DMS53 (cell line): ENCODE measurements around the gene ANAPC16.
"Not testable (repeated sequence)": the region's sequence is repeated elsewhere in the genome, so short reads cannot be mapped to it uniquely, and the experiment has no call there.

ENCODE experiments used
- DNase-seq: peaks from one replicate; lab custom pipeline; 2025; lab: John Stamatoyannopoulos, UW

ANAPC16 gene

DNA sequence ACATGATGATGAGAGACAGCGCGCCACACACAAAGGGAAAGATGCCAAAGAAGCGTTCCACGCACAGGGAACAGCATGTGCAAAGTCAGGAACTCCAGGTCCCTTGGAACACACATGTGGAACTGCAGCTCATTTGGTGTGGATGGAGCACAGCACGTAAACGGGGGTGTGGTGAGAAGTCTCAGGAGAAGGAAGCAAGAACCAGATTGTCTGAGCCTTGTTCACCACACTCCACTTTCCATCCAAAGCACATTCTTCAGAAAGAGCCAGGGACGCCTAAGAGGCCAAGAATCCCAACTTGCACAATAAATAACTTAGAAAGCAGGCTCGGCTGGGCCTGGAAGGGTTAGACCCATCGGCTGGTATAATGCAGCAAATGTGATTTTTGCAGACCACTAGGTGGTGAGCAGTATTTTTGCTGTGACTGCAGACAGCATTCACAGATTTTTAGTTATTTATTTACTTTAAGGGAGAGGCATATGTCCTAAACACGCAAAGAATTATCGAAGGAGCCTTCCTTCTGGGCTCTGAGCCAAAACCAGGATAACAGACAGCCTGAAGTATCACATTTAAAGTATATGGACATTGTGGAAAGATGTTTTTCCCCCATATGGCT lies 28.1 kb downstream of the ANAPC16 start:
- DNase-seq, result peak; percentile 24

DNA sequence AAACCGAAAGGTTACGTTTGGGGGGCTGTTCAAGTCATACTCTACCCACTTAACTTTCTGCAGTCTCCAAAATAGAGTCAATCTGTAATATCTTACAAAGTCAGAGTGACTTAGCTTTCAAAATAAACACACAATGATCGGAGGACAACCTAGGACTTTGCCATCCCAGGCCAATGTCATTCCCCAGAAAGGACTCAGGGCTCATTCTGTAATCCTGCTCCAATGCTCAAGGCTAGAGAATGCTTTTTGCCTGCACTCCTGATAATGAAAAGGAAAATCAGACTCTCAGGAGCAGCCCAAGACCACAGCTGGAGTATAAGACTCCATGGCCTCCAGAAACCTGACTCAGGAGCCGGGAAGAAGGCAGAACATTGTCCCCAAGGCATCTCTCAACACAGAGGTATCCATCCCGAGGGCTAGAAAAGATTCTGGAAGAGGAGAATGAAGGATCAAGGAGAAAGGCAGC lies 28.8 kb downstream of the ANAPC16 start:
- DNase-seq, result no peak

DNA sequence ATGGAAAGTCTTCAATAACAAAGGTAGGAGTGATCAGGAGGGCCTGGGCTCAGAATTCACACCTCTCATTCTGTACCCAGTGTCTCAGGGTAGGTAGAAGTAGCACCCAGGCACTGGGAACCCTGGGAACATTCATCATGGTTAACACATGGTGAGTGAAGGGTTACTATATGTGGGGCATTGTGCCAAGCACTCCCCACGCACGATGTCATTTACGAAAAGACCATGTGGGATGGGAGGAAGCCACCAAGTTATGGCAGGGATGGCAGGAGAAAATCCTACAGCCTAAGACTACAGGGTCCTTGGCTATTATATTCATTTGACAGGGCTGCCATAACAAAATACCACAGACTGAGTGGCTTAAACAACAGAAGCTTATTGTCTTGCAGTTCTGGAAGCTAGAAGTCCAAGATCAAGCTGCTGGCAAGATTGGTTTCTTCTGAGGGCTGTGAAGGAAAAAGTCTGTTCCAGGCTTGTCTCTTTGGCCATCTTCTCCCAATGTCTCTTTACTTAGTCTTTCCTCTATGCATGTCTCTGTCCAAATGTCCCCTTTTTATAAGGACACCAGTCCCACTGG lies 30.2 kb downstream of the ANAPC16 start:
- no peak for DNase-seq

DNA sequence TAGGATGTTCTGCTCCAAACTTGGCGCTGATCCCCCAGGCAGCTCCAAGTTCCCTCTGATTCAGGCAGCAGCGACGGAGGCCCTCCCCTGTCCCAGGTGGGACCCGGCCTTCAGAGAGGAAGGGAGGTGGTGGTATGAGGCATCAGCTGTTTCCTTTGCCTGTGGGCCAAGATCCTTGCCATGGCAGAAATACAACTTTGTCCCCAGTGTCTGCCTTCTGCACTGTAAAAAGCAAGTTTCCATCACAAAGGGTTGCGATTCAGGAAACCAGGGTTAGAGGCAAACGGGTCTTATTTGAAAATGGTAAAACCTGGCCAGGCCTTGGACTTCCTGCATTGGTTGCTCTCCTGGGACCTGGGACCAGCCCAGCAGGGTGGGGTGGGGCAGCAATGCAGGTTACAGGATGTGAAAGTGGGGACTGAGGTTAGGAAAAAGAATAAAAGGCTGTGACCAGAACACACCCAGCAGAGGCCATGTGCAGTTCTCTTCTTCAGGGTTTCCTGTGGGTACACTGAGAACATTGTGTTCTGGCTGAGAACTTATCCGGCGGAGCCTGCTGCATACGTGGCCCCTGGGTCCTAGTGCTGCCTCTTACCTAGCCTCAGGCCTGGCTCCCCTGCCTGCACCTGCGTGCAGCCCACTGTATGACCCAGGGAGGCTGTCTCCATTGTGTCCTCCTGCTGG lies 32.8 kb downstream of the ANAPC16 start:
- no peak for DNase-seq

DNA sequence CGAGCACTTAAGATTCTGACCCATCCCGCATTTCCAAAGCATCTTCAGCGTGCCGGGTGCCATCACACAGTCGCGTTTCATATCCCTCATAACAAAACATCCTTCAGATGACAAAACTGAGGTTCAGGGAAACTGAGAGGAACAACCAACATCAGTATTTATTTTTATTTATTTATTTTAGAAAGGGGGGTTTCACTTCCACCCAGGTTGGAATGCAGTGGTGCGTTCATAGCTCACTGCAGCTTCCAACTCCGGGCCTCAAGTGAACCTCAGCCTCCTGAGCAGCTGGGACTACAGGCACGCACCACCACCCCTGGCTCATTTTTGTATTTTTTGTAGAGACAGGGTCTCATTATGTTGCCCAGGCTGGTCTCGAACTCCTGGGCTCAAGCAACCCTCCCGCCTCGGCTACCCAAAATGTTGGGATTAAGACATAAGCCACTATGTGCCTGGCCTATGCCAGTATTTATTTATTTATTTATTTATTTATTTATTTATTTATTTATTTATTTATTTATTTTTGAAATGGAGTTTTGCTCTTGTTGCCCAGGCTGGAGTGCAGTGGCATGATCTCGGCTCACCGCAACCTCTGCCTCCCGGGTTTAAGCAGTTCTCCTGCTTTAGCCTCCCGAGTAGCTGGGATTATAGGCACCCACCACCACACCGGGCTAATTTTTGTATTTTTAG lies 33.5 kb downstream of the ANAPC16 start:
- not testable (repeated sequence) for DNase-seq

DNA sequence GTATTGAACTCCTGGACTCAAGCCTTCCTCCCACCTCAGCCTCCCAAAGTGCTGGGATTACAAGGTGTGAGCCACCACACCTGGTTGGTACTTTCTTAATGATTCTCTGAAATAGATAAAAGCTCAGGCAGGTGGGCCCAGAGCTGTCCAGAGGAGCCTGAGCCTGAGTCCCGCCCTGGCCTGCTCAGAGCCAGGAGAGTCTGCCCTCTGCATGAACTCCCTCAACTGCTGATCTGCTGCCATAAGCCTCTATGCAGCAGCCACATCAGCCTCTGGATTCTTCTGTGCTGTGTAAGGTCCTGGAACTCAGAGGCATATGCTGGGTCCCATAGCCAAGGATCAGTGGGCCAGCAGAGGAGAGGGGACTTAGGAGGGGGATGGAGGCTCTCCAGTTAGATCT lies 34.9 kb downstream of the ANAPC16 start:
- no peak for DNase-seq

DNA sequence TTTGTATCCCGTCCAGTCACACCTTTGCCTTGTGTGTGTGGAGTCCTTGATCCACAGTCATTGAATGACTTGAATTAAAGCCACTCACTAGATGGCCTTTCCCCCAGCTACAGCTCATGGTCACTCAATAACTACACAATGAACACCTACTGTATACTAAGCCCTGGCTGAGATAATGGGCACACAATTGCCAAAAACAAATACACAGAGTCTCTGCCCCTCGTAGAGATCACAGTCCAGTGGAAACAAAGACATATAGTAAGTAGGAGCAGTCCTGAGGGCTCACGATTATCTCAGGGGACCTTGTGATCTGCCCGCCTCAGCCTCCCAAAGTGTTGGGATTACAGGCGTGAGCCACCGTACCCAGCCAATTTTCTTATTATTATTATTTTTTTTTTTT lies 35.8 kb downstream of the ANAPC16 start:
- no peak for DNase-seq

DNA sequence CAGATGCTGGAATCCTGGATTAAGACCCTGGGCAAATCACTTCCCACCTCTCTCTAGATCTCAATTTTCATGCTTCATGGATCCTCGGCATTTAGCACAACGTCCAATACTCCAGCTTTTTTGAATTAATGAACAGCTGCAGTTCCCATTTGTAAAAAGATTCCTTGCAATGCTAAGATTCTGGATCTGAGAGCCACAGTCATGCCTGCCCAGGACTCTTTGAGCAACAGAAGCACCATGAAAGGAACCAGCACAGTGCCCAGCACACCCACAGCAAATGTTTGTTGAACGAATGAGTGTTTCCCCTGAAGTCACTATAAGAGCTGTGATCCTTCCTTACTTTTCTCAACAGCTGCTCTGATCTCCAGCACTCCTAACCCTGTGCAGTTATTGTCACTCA lies 37.2 kb downstream of the ANAPC16 start:
- no peak for DNase-seq

DNA sequence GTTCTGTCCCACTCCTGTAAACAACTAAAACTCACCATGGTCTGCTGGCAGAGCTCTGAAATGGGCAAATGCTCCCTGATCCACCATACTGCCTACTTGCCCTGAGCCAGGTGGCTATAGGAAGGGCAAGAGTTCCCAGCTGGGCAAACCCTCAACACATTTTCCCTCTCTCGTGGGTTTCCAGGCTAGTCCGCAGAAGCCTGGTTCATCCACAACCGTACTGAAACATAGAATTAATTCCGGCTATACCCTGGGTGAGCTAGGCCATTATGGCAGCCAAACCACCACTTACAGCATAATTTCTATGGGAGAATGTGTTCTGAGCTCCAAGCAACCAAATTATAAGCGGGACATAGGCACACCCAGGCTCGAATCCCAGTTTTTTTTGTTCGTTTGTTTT lies 37.8 kb downstream of the ANAPC16 start:
- no peak for DNase-seq

DNA sequence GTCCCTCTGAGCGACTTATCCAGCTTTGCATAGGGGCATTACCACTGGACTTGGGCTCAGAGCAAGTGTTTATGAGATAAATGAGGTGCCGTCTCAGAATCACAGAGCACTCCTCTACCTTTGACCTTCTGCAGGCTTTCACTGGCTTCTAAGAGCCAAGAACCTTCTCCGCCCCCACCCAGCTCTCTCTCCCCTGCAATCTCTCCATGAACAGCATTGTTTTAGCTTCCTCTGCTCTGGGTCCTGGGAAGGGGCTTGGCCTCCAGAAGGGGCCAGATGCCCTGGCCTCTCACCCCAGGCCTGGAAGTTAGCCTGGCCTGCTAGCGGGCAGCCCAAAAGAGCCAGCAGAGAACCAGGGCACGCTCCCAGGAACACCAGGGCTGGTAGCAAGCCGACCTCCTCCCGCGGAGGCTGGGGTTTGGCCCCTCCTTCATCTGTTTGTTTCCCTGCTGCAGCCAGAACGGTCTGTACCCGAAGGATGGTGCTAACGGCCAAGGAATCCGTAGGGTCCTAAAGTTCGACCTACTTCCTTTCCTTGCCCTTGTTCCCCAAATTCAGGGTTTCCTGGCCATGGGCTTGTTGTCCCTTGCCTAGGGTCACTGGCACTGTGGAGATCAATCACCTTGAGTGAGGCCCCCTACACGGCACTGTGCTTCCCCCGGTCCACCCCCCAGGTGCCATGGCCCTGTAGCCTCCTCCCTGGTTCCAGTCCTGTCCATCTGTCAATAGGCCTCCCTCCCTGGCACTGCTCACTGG lies 39.2 kb downstream of the ANAPC16 start:
- DNase-seq, result no peak

DNA sequence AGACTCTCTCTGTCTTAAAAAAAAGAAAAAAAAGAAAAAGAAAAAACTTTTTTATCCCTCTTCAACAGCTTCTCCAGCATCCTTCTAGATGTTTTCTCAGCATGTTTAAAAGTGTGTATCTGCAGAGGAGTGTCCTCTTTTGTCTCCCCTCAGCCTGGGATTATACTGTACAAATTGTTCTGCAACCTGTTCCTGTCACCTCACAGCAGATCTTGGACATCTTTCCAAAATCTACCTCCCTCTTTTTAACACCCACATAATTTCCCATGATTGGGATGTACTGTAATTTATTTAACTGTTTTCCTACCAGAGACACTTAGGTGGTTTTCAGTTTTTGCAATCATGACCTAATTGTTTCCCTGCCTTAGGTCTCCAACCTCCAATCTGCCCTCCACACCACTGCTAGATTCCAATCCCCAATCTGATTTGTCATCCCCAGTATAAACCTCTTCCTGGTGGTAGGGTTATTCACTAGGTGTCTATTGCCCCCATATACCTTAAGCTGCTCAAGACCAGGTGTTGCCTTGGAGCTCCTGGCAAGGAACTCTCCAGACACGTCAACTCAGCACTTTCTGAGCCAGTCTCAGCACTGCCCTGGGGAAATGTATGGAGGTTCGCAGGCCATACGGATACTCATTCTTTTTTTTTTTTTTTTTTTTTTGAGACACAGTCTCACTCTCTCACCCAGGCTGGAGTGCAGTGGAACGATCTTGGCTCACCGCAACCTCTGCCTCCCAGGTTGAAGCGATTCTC lies 40.3 kb downstream of the ANAPC16 start:
- no peak for DNase-seq

DNA sequence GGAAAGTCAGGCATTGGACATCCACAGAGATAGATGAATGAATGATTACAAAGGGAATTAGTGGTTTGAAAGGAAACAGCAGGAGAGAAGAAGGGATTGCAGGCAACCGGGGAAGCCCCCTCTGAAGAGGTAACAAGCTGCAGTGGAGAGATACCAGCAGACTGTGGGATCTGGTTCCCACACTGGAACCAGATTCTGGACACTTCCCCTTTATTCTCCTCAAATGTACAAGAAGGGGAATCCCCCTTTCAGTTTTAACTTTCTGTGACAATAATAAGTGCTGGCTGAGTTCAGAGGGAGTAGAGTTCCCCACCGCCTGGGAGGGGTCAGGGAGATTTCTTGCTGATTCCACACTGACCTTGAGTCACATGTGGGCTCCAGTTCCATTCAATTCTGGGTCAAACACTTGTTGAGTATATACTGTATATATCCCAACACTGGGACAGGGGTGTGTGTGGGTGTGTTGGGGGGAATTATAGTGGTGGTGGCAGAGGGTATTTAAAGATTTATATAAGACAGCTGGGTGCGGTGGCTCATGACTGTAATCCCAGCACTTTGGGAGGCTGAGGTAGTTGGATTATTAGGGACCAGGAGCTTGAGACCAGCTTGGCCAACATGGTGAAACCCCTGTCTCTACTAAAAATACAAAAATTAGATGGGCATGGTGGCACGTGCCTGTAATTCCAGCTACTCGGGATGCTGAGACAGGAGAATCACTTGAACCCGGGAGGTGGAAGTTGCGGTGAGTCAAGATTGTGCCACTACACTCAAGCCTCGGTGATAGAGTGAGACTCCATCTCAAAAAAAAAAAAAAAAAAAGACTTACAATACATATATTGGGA lies 41.5 kb downstream of the ANAPC16 start:
- DNase-seq, result no peak

DNA sequence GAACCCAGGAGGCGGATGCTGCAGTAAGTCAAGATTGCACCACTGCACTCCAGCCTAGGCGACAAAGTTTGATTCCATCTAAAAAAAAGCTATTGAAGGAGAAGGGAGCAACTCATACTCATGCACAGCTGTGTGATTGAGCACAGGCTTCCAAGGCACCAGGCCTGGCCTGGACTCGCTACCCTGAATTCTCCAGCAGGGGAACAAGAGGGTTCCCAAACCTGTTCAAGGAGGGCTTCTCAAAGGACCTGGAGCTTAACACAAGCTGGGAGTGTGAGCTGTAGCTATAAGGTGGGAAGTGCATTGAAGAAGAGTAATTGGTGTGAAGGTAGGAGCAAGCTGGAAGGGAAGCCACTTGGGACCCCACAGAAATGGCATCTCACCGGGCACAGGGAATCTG lies 42.8 kb downstream of the ANAPC16 start:
- no peak for DNase-seq

DNA sequence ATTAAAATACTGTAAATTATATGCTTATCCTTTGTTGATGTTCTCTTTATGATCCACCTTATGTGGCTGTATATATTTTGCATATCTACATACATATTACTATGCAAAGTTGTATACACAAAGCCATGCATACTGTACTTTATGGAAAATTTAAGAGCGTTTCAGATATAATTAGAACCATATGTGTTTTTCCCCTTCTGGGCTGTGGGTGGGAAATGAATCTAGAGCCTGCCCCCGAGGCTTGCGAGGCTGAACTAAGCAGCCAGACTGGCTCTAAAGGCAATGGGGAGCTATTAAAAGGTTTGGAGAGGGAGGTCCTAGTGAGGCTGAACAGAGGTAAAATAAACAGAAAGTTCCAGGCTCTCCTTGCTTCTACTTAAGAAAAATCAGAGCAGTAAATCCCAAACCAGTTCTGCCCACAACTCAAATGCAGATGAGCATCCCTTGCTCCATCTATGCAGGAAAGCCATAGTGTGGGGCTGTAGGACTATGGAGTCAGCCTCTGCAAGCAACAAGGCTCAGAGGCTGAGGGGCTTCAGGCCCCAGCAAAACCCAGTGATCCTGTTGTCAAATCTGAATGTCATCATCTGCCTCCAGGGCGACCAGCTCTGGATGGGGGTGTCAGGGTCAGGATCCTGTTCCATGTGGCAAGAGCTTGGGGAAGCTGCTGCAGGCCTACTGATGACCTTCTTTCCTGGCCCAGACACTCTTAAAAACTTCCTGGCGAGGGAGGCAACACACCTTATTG lies 43.9 kb downstream of the ANAPC16 start:
- no peak for DNase-seq

DNA sequence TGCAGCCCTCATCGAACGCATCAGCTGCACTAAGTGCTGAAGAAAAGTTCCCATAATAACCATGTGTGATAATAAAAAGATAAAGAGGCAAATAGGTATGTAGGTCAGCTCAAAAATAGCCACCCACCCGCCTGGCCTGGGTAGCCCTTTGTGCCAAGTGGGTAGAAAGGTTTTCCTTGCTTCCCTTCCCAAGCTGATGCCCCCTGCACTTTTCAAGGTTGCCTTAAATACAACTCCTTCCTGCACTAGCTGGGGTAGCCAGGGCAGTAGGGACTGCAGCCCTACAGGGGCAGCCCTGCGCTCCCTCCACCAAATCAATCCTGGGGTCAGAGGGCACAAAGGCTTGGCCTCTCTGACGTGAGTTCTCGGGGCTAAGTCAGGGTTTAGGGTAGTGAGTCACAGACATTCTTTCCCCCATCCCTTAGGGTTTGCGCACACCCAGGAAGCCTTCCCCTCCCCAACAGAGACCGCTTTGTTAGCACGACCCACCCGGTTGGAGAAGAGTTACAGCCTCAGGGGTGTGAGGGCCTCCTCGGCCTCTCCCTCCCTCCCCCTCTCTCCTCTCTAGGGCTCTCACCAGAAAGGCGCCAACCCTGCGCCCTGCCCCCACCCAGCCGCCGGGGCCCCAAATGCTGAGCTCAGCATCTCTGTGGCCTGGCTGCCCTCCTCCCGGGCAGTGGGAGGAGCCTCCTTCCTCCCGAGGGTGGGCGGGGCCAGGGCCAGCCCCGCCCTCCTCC lies 44.6 kb downstream of the ANAPC16 start:
- no peak for DNase-seq

DNA sequence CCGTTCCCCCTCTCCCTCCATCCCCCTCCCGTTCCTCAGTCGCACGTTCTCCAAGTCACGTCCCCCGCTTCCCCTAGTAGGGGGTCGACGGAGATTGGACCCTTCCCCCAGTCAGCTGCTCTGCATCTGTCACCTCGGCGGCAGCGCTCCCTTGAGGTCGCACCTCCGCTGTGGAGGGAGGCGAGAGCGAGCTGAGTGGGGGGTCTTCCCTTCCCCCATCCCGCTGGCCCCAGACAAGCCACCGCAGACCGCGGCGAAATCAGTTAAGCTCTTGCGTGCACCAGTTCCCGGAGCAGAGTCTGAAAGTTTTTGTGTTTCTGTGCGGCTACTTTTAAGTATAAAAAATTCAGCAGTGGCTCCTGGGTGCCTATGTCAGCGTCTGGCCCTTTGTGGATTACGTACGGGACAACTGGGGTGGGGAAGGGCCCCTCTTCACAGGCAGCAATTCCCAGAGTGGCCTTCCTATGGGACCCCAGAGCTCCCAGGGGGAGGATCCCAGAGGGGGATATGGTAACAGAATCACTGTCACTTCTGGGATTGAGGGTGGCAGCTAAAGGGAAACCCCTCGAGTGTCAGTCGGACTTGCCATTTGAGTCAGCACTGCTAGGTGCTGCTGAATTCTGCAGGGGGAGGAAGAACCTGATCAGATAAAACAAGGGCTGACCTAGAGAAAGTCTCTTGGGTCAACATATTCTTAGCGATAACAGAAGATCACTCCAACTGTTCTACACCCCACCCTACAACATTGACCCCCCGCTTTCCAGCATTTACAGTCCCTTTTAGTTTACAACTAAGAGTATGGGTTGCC lies 45.4 kb downstream of the ANAPC16 start:
- DNase-seq, result peak; percentile 61

DNA sequence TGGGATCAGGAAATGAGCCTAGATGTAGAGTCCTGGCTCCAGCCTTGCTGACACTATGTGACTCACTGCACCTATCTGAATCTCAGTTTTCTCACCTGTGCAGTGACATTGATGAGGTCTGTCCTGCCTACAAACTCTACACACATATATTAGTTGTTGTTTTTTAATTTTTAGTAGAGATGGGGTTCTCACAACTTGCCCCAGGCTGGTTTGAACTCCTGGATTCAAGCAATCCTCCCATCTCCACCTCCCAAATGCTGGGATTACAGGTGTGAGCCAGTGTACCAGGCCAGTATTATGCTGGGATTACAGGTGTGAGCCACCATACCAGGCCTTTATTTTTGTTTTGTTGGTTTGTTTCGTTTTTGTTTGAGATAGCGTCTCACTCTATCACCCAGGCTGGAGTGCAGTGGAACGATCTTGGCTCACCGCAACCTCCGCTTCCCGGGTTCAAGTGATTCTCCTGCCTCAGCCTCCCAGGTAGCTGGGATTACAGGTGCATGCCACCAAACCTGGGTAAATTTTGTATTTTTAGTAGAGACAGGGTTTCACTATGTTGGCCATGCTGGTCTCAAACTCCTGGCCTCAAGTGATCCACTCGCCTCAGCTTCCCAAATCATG lies 46.1 kb downstream of the ANAPC16 start:
- peak; percentile 61 for DNase-seq
